HepG2 (cell line): Measurements from ENCODE around the gene IFI35. TPM values are rescaled to one million over a fixed set of nuclear protein-coding genes. Genes with fewer than 3 reads are reported as not detected.

ENCODE experiments used
- ATAC-seq: fragments of 200-7000 bp; cut with Tn5 transposase; 3 replicates; pipeline ENCODE4 v1.9.1; 2020; ENCODE audit warnings: mild to moderate bottlenecking, moderate library complexity
- BruUV-seq: library from RNA; stranded (reverse); fragments of 400-500 nt; replicated peaks from 2 replicates; lab custom pipeline; 2021; lab: Mats Ljungman, UMichigan
- CTCF ChIA-PET: fragments of 300-600 bp; formaldehyde crosslinking; extraction: SDS; loops from one replicate; lab custom pipeline; 2021; ENCODE audit warnings: low total read pairs, inconsistent platforms, low intra/inter-chr PET ratio; lab: Yijun Ruan, JAX
- POLR2A ChIA-PET: fragments of 350-600 bp; sonication (Branson Sonifier 250); formaldehyde crosslinking; loops from one replicate; lab custom pipeline; 2020; ENCODE audit warnings: antibody characterized with exemption, inconsistent platforms; lab: Yijun Ruan, JAX
- DNase-seq: peaks from one replicate; pipeline ENCODE4 v3.0.0-alpha.2; 2015; ENCODE audit warnings: low spot score
- FAIRE-seq: peaks from 3 replicates; lab custom pipeline; 2011; peaks lifted over from hg19 to GRCh38; lab: Jason Lieb, UNC
- H2AFZ ChIP-seq: one replicate; pipeline ENCODE4 v1.6.1; 2011; ENCODE audit warnings: low read length, inconsistent platforms
- H3K27ac ChIP-seq: fragments of 300-600 bp; 3 replicates; pipeline ENCODE4 v1.8.0; 2011; ENCODE audit warnings: mixed run types, mild to moderate bottlenecking, mixed read lengths, low read length, inconsistent platforms; ENCODE audit not compliant: insufficient read depth; ENCODE audit errors: extremely low read length
- H3K27me3 ChIP-seq, 2 experiments: fragments of 200-600 bp in 1 of 2; 2 replicates in 1 of 2; 3 replicates in 1 of 2; pipeline versions ENCODE4 v1.6.0 to v1.8.0; 2011; ENCODE audit warnings: low read length in 2 of 2, mild to moderate bottlenecking in 2 of 2, moderate library complexity in 2 of 2, inconsistent platforms in 1 of 2; ENCODE audit not compliant: insufficient read depth in 2 of 2, control insufficient read depth in 1 of 2
- H3K36me3 ChIP-seq, 2 experiments: fragments of 200-600 bp in 1 of 2; replicated peaks in 1 of 2; 2 replicates in 1 of 2; 3 replicates in 1 of 2; pipeline versions ENCODE4 v1.5.1 to v1.8.0; 2011; ENCODE audit warnings: low read length in 2 of 2, inconsistent platforms in 1 of 2; ENCODE audit not compliant: insufficient read depth in 2 of 2, control insufficient read depth in 1 of 2
- H3K4me1 ChIP-seq: 2 replicates; pipeline ENCODE4 v1.5.1; 2012; ENCODE audit warnings: low read length, inconsistent platforms; ENCODE audit not compliant: insufficient read depth
- H3K4me2 ChIP-seq: 2 replicates; pipeline ENCODE4 v1.6.0; 2011; ENCODE audit warnings: low read depth, low read length, inconsistent platforms
- H3K4me3 ChIP-seq, 3 experiments: fragments of 200-600 bp in 1 of 3; sonication (generic), shearing (Covaris generic) in 1 of 3; replicated peaks in 1 of 3; 2 replicates each; pipeline ENCODE4 v1.5.1; 2011 to 2016; ENCODE audit warnings: low read length in 3 of 3, inconsistent platforms in 2 of 3, low read depth in 2 of 3, mild to moderate bottlenecking in 2 of 3, control low read depth in 1 of 3, mixed read lengths in 1 of 3; ENCODE audit not compliant: insufficient read depth in 1 of 3
- H3K79me2 ChIP-seq: one replicate; pipeline ENCODE4 v1.6.1; 2011; ENCODE audit warnings: low read length, inconsistent platforms; ENCODE audit not compliant: insufficient read depth
- H3K9ac ChIP-seq: 2 replicates; pipeline ENCODE4 v1.6.0; 2011; ENCODE audit warnings: mild to moderate bottlenecking, low read depth, low read length, inconsistent platforms; ENCODE audit not compliant: insufficient read depth
- H3K9me3 ChIP-seq: 2 replicates; pipeline ENCODE4 v1.5.1; 2012; ENCODE audit warnings: mild to moderate bottlenecking, low read length
- H4K20me1 ChIP-seq: 2 replicates; pipeline ENCODE4 v1.6.0; 2011; ENCODE audit warnings: inconsistent platforms, mild to moderate bottlenecking, low read length, moderate library complexity; ENCODE audit not compliant: insufficient read depth
- AGO2 ChIP-seq: fragments of 200-400 bp; formaldehyde crosslinking; optimal IDR thresholded peaks from 2 replicates; pipeline ENCODE3; 2017; ENCODE audit warnings: mild to moderate bottlenecking, low read depth, low read length, moderate library complexity
- BRD4 ChIP-seq: sonication (generic); formaldehyde crosslinking; IDR thresholded peaks from 2 replicates; pipeline ENCODE4 v1.4.0; 2020; ENCODE audit warnings: missing genetic modification reagents
- FLYWCH1 ChIP-seq: sonication (generic); formaldehyde crosslinking; IDR thresholded peaks from 2 replicates; pipeline ENCODE4 v1.8.1; 2023; ENCODE audit warnings: mild to moderate bottlenecking, missing genetic modification reagents
- FOXM1 ChIP-seq: sonication (generic); formaldehyde crosslinking; IDR thresholded peaks from 2 replicates; pipeline ENCODE4 v1.5.0; 2020; ENCODE audit warnings: missing genetic modification reagents
- GTF2F1 ChIP-seq: fragments of 150-350 bp; IDR thresholded peaks from 2 replicates; pipeline ENCODE4 v1.6.1; 2014; ENCODE audit warnings: low read length
- HNRNPH1 ChIP-seq: fragments of 200-400 bp; formaldehyde crosslinking; optimal IDR thresholded peaks from 2 replicates; pipeline ENCODE3; 2017; ENCODE audit warnings: mild to moderate bottlenecking, low read depth, low read length
- NFIB ChIP-seq: sonication (generic); formaldehyde crosslinking; IDR thresholded peaks from 2 replicates; pipeline ENCODE4 v1.9.0; 2021; ENCODE audit warnings: missing genetic modification reagents, mild to moderate bottlenecking, borderline replicate concordance
- NPAS2 ChIP-seq: sonication (generic); formaldehyde crosslinking; IDR thresholded peaks from 2 replicates; pipeline ENCODE4 v1.8.0; 2022; ENCODE audit warnings: mild to moderate bottlenecking, missing genetic modification reagents, borderline replicate concordance
- NR2C2 ChIP-seq: sonication (generic); formaldehyde crosslinking; IDR thresholded peaks from 2 replicates; pipeline ENCODE4 v1.4.0; 2020; ENCODE audit warnings: missing genetic modification reagents, mild to moderate bottlenecking, moderate library complexity, borderline replicate concordance
- PAF1 ChIP-seq: IDR thresholded peaks from 2 replicates; pipeline ENCODE4 v1.6.1; 2016; ENCODE audit warnings: missing genetic modification reagents, missing compliant biosample characterization
- POLR2AphosphoS5 ChIP-seq: IDR thresholded peaks from 2 replicates; pipeline ENCODE4 v1.6.1; 2012; ENCODE audit warnings: low read depth, low read length
- RNF2 ChIP-seq: fragments of 450-650 bp; conservative IDR thresholded peaks from 2 replicates; pipeline ENCODE4 v1.6.1; 2016; ENCODE audit warnings: low read depth
- SPEN ChIP-seq: sonication (generic); formaldehyde crosslinking; IDR thresholded peaks from 2 replicates; pipeline ENCODE4 v1.5.1; 2020; ENCODE audit warnings: low read depth, mild to moderate bottlenecking, missing genetic modification reagents
- STAG1 ChIP-seq: sonication (generic); formaldehyde crosslinking; IDR thresholded peaks from 2 replicates; pipeline ENCODE4 v1.4.0; 2020; ENCODE audit warnings: missing genetic modification reagents
- TEAD2 ChIP-seq: sonication (generic); formaldehyde crosslinking; IDR thresholded peaks from 2 replicates; pipeline ENCODE4 v1.9.0; 2021; ENCODE audit warnings: missing genetic modification reagents
- ZBTB38 ChIP-seq: sonication (generic); formaldehyde crosslinking; IDR thresholded peaks from 2 replicates; pipeline ENCODE4 v1.5.1; 2020; ENCODE audit warnings: mild to moderate bottlenecking, missing genetic modification reagents
- ZMAT3 ChIP-seq: sonication (generic); formaldehyde crosslinking; conservative IDR thresholded peaks from 2 replicates; pipeline ENCODE4 v1.7.0; 2021; ENCODE audit warnings: missing genetic modification reagents
- ZMYM3 ChIP-seq: sonication (generic); formaldehyde crosslinking; IDR thresholded peaks from 2 replicates; pipeline ENCODE4 v1.5.1; 2020; ENCODE audit warnings: mild to moderate bottlenecking, missing genetic modification reagents
- ZNF17 ChIP-seq: sonication (generic); formaldehyde crosslinking; IDR thresholded peaks from 2 replicates; pipeline ENCODE4 v1.5.0; 2020; ENCODE audit warnings: mild to moderate bottlenecking, missing genetic modification reagents
- ZNF180 ChIP-seq: sonication (generic); formaldehyde crosslinking; IDR thresholded peaks from 2 replicates; pipeline ENCODE4 v1.4.0; 2020; ENCODE audit warnings: low read depth, missing genetic modification reagents, borderline replicate concordance
- ZNF552 ChIP-seq: sonication (generic); formaldehyde crosslinking; IDR thresholded peaks from 2 replicates; pipeline ENCODE4 v1.9.0; 2022; ENCODE audit warnings: missing genetic modification reagents, mild to moderate bottlenecking, borderline replicate concordance
- ZNF639 ChIP-seq: conservative IDR thresholded peaks from 2 replicates; pipeline ENCODE4 v1.6.1; 2018; ENCODE audit warnings: missing genetic modification reagents
- ZNF75D ChIP-seq: sonication (generic); formaldehyde crosslinking; IDR thresholded peaks from 2 replicates; pipeline ENCODE4 v1.8.1; 2023; ENCODE audit warnings: missing genetic modification reagents, mild to moderate bottlenecking, borderline replicate concordance
- ZNF773 ChIP-seq: sonication (generic); formaldehyde crosslinking; IDR thresholded peaks from 2 replicates; pipeline ENCODE4 v1.4.0; 2020; ENCODE audit warnings: missing genetic modification reagents, borderline replicate concordance
- WGBS: methylation state at CpG from one replicate; pipeline ENCODE4 v1.1.6; 2017; ENCODE audit warnings: low lambda C conversion rate; 5-methylcytosine and 5-hydroxymethylcytosine counted together
- in situ Hi-C: cut with HindIII; loops from 2 replicates; pipeline ENCODE4 v1.10.0; 2017; ENCODE audit warnings: low pct_unique_long_range_greater_than_20kb; ENCODE audit not compliant: extremely low pct_ligation_motif_present
- intact Hi-C: fragments of 100-400 bp; cut with micrococcal nuclease; formaldehyde crosslinking; loops from one replicate; pipeline ENCODE4 v1.10.0; 2022; ENCODE audit not compliant: unreplicated experiment
- polyA plus RNA-seq, 8 experiments: library from polyadenylated mRNA; depleted of rRNA in 3 of 8; stranded (reverse) in 7 of 8; unstranded in 1 of 8; fragments of >200 nt; fragmentation: Illumina TruSeq in 4 of 8; extraction: Trizol in 4 of 8; gene quantifications; 2 replicates each; pipeline versions ENCODE4 v1.2.1 to v1.2.3, GENCODE V29; 2011 to 2016; ENCODE audit warnings: low read depth in 4 of 8, missing spikeins in 1 of 8, mixed read lengths in 1 of 8; ENCODE audit not compliant: insufficient read depth in 1 of 8
- total RNA-seq, 5 experiments: library from RNA; depleted of rRNA; stranded (reverse); fragments of >200 nt; fragmentation: Illumina TruSeq; extraction: Trizol; gene quantifications; 2 replicates each; pipeline ENCODE4 v1.2.3, GENCODE V29; 2016; ENCODE audit warnings: low read depth in 1 of 5
- TF ChIP-seq, protein P1 (sequence below): IDR thresholded peaks from 2 replicates; pipeline ENCODE4 v1.6.1; 2018; ENCODE audit warnings: missing genetic modification reagents, mild to moderate bottlenecking, missing compliant biosample characterization

IFI35 gene
- total and polyA plus RNA-seq, 2 of the 13 experiments (the other 11 are each of a cell fraction or from before 2014, with no cell fraction given): 28.9 to 38.1 TPM

GRCh38 chr17:43016216-43016615 is 9.6 kb downstream of the IFI35 start:
- H4K20me1 ChIP-seq: no peaks in the 10 kb centered on the region
- DNase-seq (no peak), FAIRE-seq (no peak), ATAC-seq (no peak)
- in situ Hi-C loops: no loop called here
- no peaks in the 10 kb centered on the region for H3K9me3 ChIP-seq
- no peaks in the 10 kb centered on the region for H3K27me3 ChIP-seq
- no peak overlapping the region for H2AFZ ChIP-seq
- ChIA-PET CTCF (no interaction called here), POLR2A (interaction anchor here (1.3 to 2.0 kb wide), 3 partner anchors 10 to 300 kb away, joined by 3 to 10 read pairs (median 6); partner anchors contain the start of genes IFI35 and RPL27)
- BruUV-seq: no TSS peak
- H3K36me3 ChIP-seq: peaks cover 31 to 66% of the 10 kb centered on the region in 2 experiments
- H3K9ac ChIP-seq: no peak overlapping the region
- no peak overlapping the region for H3K27ac ChIP-seq
- WGBS: 92% methylated on average over 6 of the region's 7 CpGs
- intact Hi-C loops: no loop called here
- H3K79me2 ChIP-seq: peaks cover 20% of the 10 kb centered on the region
- H3K4me3 ChIP-seq: no peak overlapping the region
- peaks cover 70% of the 10 kb centered on the region for H3K4me1 ChIP-seq
- no peak overlapping the region for H3K4me2 ChIP-seq
- TF ChIP-seq NFIB (no peak), POLR2AphosphoS5 (0 out of 2 replicates have a peak, but pooled peaks have one; percentile 3), HNRNPH1 (peak; percentile 19), ZNF552 (CRISPR knock-in tag) (no peak), SPEN (CRISPR knock-in tag) (no peak), FLYWCH1 (CRISPR knock-in tag) (no peak), RNF2 (no peak), TEAD2 (no peak), STAG1 (CRISPR knock-in tag) (no peak), FOXM1 (CRISPR knock-in tag) (peak; percentile 56; the same call in 1 of the 2 replicates), ZNF17 (CRISPR knock-in tag) (no peak), ZMAT3 (CRISPR knock-in tag) (no peak), AGO2 (peak; percentile 78), ZNF75D (CRISPR knock-in tag) (no peak), PAF1 (0 out of 2 replicates have a peak, but pooled peaks have one; percentile 9), ZNF773 (CRISPR knock-in tag) (no peak), BRD4 (0 out of 2 replicates have a peak, but pooled peaks have one; percentile 30), ZBTB38 (CRISPR knock-in tag) (no peak), NR2C2 (CRISPR knock-in tag) (no peak), GTF2F1 (no peak), ZNF180 (CRISPR knock-in tag) (no peak), NPAS2 (CRISPR knock-in tag) (no peak), ZNF639 (CRISPR knock-in tag) (no peak), ZMYM3 (CRISPR knock-in tag) (no peak)
- TF ChIP-seq, protein P1, sequence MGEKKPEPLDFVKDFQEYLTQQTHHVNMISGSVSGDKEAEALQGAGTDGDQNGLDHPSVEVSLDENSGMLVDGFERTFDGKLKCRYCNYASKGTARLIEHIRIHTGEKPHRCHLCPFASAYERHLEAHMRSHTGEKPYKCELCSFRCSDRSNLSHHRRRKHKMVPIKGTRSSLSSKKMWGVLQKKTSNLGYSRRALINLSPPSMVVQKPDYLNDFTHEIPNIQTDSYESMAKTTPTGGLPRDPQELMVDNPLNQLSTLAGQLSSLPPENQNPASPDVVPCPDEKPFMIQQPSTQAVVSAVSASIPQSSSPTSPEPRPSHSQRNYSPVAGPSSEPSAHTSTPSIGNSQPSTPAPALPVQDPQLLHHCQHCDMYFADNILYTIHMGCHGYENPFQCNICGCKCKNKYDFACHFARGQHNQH (CRISPR knock-in tag): no peak
